Measurements from ENCODE around the gene SEBOX.

SEBOX gene

GRCh38 chr17:28320215-28321061 lies 44.6 kb downstream of the SEBOX start:
- WGBS = 63% methylated on average over 8 of the region's 8 CpGs
- Histone ChIP-seq H2BK5ac (ENCODE audit: low read depth, low read length, poor library complexity, severe bottlenecking) (no peak overlapping the region), H2BK12ac (ENCODE audit: low read length in 2 of 2) (no peak overlapping the region), H3K36me3 (ENCODE audit: control insufficient read depth in 1 of 2, insufficient read depth in 2 of 2, low read depth in 1 of 2, low read length in 2 of 2) (no peaks in the 10 kb centered on the region), H3K4ac (ENCODE audit: low read depth in 1 of 2, low read length in 2 of 2) (no peak overlapping the region), H2BK120ac (ENCODE audit: low read depth, low read length) (no peak overlapping the region), H3K79me1 (replicated peaks; ENCODE audit: low read length, poor library complexity, severe bottlenecking) (peaks cover 28% of the 10 kb centered on the region), H3K4me2 (ENCODE audit: low read length, poor library complexity, severe bottlenecking) (peak overlapping the region; percentile 8), H2BK15ac (ENCODE audit: low read depth, poor library complexity, severe bottlenecking) (no peak overlapping the region), H3K27me3 (ENCODE audit: control insufficient read depth in 1 of 2, insufficient read depth in 1 of 2, low read length in 2 of 2) (no peaks in the 10 kb centered on the region), H3K23ac (ENCODE audit: low read length in 2 of 2) (no peak overlapping the region), H3K4me1 (ENCODE audit: control insufficient read depth, insufficient read depth, low read depth, low read length) (peaks cover 15% of the 10 kb centered on the region), H3K18ac (ENCODE audit: low read depth in 1 of 2, low read length in 2 of 2) (no peak overlapping the region), H4K8ac (ENCODE audit: low read length) (no peak overlapping the region), H2AFZ (ENCODE audit: low read depth, low read length) (no peak overlapping the region), H3K4me3 (ENCODE audit: insufficient read depth in 1 of 2, low read depth in 1 of 2, low read length in 2 of 2) (peak overlapping the region in 1 of 2 experiments; percentile 90), H3K14ac (ENCODE audit: low read length in 2 of 2) (no peak overlapping the region), H3K27ac (ENCODE audit: low read length, poor library complexity, severe bottlenecking) (no peak overlapping the region), H4K91ac (ENCODE audit: low read length) (no peak overlapping the region), H2AK5ac (ENCODE audit: low read length, severe bottlenecking) (no peak overlapping the region), H3K9me3 (ENCODE audit: control insufficient read depth, low read length) (no peaks in the 10 kb centered on the region), H3K9ac (ENCODE audit: low read length) (peak overlapping the region; percentile 84)
- DNase-seq = peak; percentile 26

- H3K4me2 ChIP-seq (ENCODE audit: low read length, poor library complexity, severe bottlenecking) = peak overlapping the region; percentile 96
- H3K36me3 ChIP-seq (ENCODE audit: control insufficient read depth in 1 of 2, insufficient read depth in 2 of 2, low read depth in 1 of 2, low read length in 2 of 2) = no peaks in the 10 kb centered on the region
- H3K4ac ChIP-seq (ENCODE audit: low read depth in 1 of 2, low read length in 2 of 2) = no peak overlapping the region
- H3K18ac ChIP-seq (ENCODE audit: low read depth in 1 of 2, low read length in 2 of 2) = peak overlapping the region in 1 of 2 experiments; percentile 75
- WGBS = under 1% methylated on average over 7 of the region's 7 CpGs
- H3K4me1 ChIP-seq (ENCODE audit: control insufficient read depth, insufficient read depth, low read depth, low read length) = peaks cover 15% of the 10 kb centered on the region
- peak overlapping the region; percentile 84 for H3K9ac ChIP-seq (ENCODE audit: low read length)
- H2BK5ac ChIP-seq (ENCODE audit: low read depth, low read length, poor library complexity, severe bottlenecking) = no peak overlapping the region
- H3K27me3 ChIP-seq (ENCODE audit: control insufficient read depth in 1 of 2, insufficient read depth in 1 of 2, low read length in 2 of 2) = no peaks in the 10 kb centered on the region
- H3K14ac ChIP-seq (ENCODE audit: low read length in 2 of 2) = no peak overlapping the region
- peak overlapping the region; percentile 37 for H3K27ac ChIP-seq (ENCODE audit: low read length, poor library complexity, severe bottlenecking)
- no peak overlapping the region for H3K23ac ChIP-seq (ENCODE audit: low read length in 2 of 2)
- peaks cover 25% of the 10 kb centered on the region for H3K79me1 ChIP-seq (replicated peaks; ENCODE audit: low read length, poor library complexity, severe bottlenecking)
- no peak overlapping the region for H4K8ac ChIP-seq (ENCODE audit: low read length)
- peak overlapping the region; percentile 74 to 90 for H3K4me3 ChIP-seq (ENCODE audit: insufficient read depth in 1 of 2, low read depth in 1 of 2, low read length in 2 of 2)
- H2BK120ac ChIP-seq (ENCODE audit: low read depth, low read length) = no peak overlapping the region
- H2AFZ ChIP-seq (ENCODE audit: low read depth, low read length) = no peak overlapping the region
- no peaks in the 10 kb centered on the region for H3K9me3 ChIP-seq (ENCODE audit: control insufficient read depth, low read length)
- DNase-seq = no peak
- H2BK15ac ChIP-seq (ENCODE audit: low read depth, poor library complexity, severe bottlenecking) = no peak overlapping the region
- H2BK12ac ChIP-seq (ENCODE audit: low read length in 2 of 2) = no peak overlapping the region
- H4K91ac ChIP-seq (ENCODE audit: low read length) = no peak overlapping the region
- no peak overlapping the region for H2AK5ac ChIP-seq (ENCODE audit: low read length, severe bottlenecking)
Observed at GRCh38 chr17:28319598-28319935, 45.4 kb downstream of the SEBOX start.

- under 1% methylated on average over 63 of the region's 72 CpGs for WGBS
- H3K18ac ChIP-seq (ENCODE audit: low read depth in 1 of 2, low read length in 2 of 2) = peak within 1 kb of the TSS in 1 of 2 experiments; percentile 80
- peak; percentile 99 for DNase-seq
- peaks cover 25% of the 10 kb centered on the region for H3K79me1 ChIP-seq (replicated peaks; ENCODE audit: low read length, poor library complexity, severe bottlenecking)
- H3K36me3 ChIP-seq (ENCODE audit: control insufficient read depth in 1 of 2, insufficient read depth in 2 of 2, low read depth in 1 of 2, low read length in 2 of 2) = no peaks in the 10 kb centered on the region
- H3K4me1 ChIP-seq (ENCODE audit: control insufficient read depth, insufficient read depth, low read depth, low read length) = peaks cover 15% of the 10 kb centered on the region
- peak within 1 kb of the TSS; percentile 27 for H4K8ac ChIP-seq (ENCODE audit: low read length)
- peak within 1 kb of the TSS in 1 of 2 experiments; percentile 97 for H3K23ac ChIP-seq (ENCODE audit: low read length in 2 of 2)
- peak within 1 kb of the TSS; percentile 96 for H3K4me2 ChIP-seq (ENCODE audit: low read length, poor library complexity, severe bottlenecking)
- H3K4me3 ChIP-seq (ENCODE audit: insufficient read depth in 1 of 2, low read depth in 1 of 2, low read length in 2 of 2) = peak within 1 kb of the TSS; percentile 74 to 90
- no peak within 1 kb of the TSS for H2BK5ac ChIP-seq (ENCODE audit: low read depth, low read length, poor library complexity, severe bottlenecking)
- H2AFZ ChIP-seq (ENCODE audit: low read depth, low read length) = peak within 1 kb of the TSS; percentile 90
- H2AK5ac ChIP-seq (ENCODE audit: low read length, severe bottlenecking) = no peak within 1 kb of the TSS
- no peak within 1 kb of the TSS for H2BK15ac ChIP-seq (ENCODE audit: low read depth, poor library complexity, severe bottlenecking)
- peak within 1 kb of the TSS; percentile 56 for H4K91ac ChIP-seq (ENCODE audit: low read length)
- H3K9ac ChIP-seq (ENCODE audit: low read length) = peak within 1 kb of the TSS; percentile 84
- H3K27me3 ChIP-seq (ENCODE audit: control insufficient read depth in 1 of 2, insufficient read depth in 1 of 2, low read length in 2 of 2) = no peaks in the 10 kb centered on the region
- no peaks in the 10 kb centered on the region for H3K9me3 ChIP-seq (ENCODE audit: control insufficient read depth, low read length)
- peak within 1 kb of the TSS; percentile 37 for H3K27ac ChIP-seq (ENCODE audit: low read length, poor library complexity, severe bottlenecking)
- peak within 1 kb of the TSS; percentile 4 for H2BK120ac ChIP-seq (ENCODE audit: low read depth, low read length)
- H2BK12ac ChIP-seq (ENCODE audit: low read length in 2 of 2) = peak within 1 kb of the TSS in 1 of 2 experiments; percentile 97
- H3K4ac ChIP-seq (ENCODE audit: low read depth in 1 of 2, low read length in 2 of 2) = peak within 1 kb of the TSS in 1 of 2 experiments; percentile 64
- H3K14ac ChIP-seq (ENCODE audit: low read length in 2 of 2) = peak within 1 kb of the TSS in 1 of 2 experiments; percentile 83
Observed at GRCh38 chr17:28318759-28319597, 46.0 kb downstream of the SEBOX start, which contains the start of gene TMEM97. Gene TMEM97 (plus strand): TSS chr17:28319200. CDS start chr17:28319240, 40 bp downstream.
